ENCODE data around the gene RGS8.

The RGS8 gene

GRCh38 chr1:182703539-182703938 lies 19.2 kb upstream of the RGS8 start:
- Histone ChIP-seq H3K36me3 (ENCODE audit: control insufficient read depth in 1 of 2, insufficient read depth in 2 of 2, low read depth in 1 of 2, low read length in 2 of 2) (no peaks in the 10 kb centered on the region), H3K27me3 (ENCODE audit: control insufficient read depth in 1 of 2, insufficient read depth in 1 of 2, low read length in 2 of 2) (peaks cover 4 to 6% of the 10 kb centered on the region in 2 experiments), H3K4ac (ENCODE audit: low read depth in 1 of 2, low read length in 2 of 2) (no peak overlapping the region), H3K4me3 (ENCODE audit: insufficient read depth in 1 of 2, low read depth in 1 of 2, low read length in 2 of 2) (no peak overlapping the region), H4K8ac (ENCODE audit: low read length) (no peak overlapping the region), H3K23ac (ENCODE audit: low read length in 2 of 2) (no peak overlapping the region), H2BK12ac (ENCODE audit: low read length in 2 of 2) (no peak overlapping the region), H3K4me1 (ENCODE audit: control insufficient read depth, insufficient read depth, low read depth, low read length) (no peaks in the 10 kb centered on the region), H3K18ac (ENCODE audit: low read depth in 1 of 2, low read length in 2 of 2) (no peak overlapping the region), H3K9ac (ENCODE audit: low read length) (no peak overlapping the region), H2BK15ac (ENCODE audit: low read depth, poor library complexity, severe bottlenecking) (no peak overlapping the region), H3K27ac (ENCODE audit: low read length, poor library complexity, severe bottlenecking) (no peak overlapping the region), H2AK5ac (ENCODE audit: low read length, severe bottlenecking) (no peak overlapping the region), H4K91ac (ENCODE audit: low read length) (no peak overlapping the region), H3K14ac (ENCODE audit: low read length in 2 of 2) (no peak overlapping the region), H3K79me1 (replicated peaks; ENCODE audit: low read length, poor library complexity, severe bottlenecking) (no peaks in the 10 kb centered on the region), H2AFZ (ENCODE audit: low read depth, low read length) (no peak overlapping the region), H2BK5ac (ENCODE audit: low read depth, low read length, poor library complexity, severe bottlenecking) (no peak overlapping the region), H2BK120ac (ENCODE audit: low read depth, low read length) (no peak overlapping the region), H3K9me3 (ENCODE audit: control insufficient read depth, low read length) (no peaks in the 10 kb centered on the region), H3K4me2 (ENCODE audit: low read length, poor library complexity, severe bottlenecking) (no peak overlapping the region)
- no peak for DNase-seq
- no CpG with 5 or more reads among the region's 4 CpGs for WGBS

GRCh38 chr1:182702826-182703524 lies 18.6 kb upstream of the RGS8 start:
- no peak overlapping the region for H3K4ac ChIP-seq (ENCODE audit: low read depth in 1 of 2, low read length in 2 of 2)
- no peak for DNase-seq
- no peak overlapping the region for H3K18ac ChIP-seq (ENCODE audit: low read depth in 1 of 2, low read length in 2 of 2)
- H2BK120ac ChIP-seq (ENCODE audit: low read depth, low read length), result no peak overlapping the region
- H3K4me3 ChIP-seq (ENCODE audit: insufficient read depth in 1 of 2, low read depth in 1 of 2, low read length in 2 of 2), result no peak overlapping the region
- H4K91ac ChIP-seq (ENCODE audit: low read length), result no peak overlapping the region
- no peak overlapping the region for H2BK15ac ChIP-seq (ENCODE audit: low read depth, poor library complexity, severe bottlenecking)
- no peaks in the 10 kb centered on the region for H3K4me1 ChIP-seq (ENCODE audit: control insufficient read depth, insufficient read depth, low read depth, low read length)
- H2BK5ac ChIP-seq (ENCODE audit: low read depth, low read length, poor library complexity, severe bottlenecking), result no peak overlapping the region
- H2BK12ac ChIP-seq (ENCODE audit: low read length in 2 of 2), result no peak overlapping the region
- no peak overlapping the region for H3K4me2 ChIP-seq (ENCODE audit: low read length, poor library complexity, severe bottlenecking)
- no peak overlapping the region for H2AFZ ChIP-seq (ENCODE audit: low read depth, low read length)
- no peaks in the 10 kb centered on the region for H3K9me3 ChIP-seq (ENCODE audit: control insufficient read depth, low read length)
- 62% methylated on average over 1 of the region's 1 CpG for WGBS
- no peak overlapping the region for H2AK5ac ChIP-seq (ENCODE audit: low read length, severe bottlenecking)
- no peaks in the 10 kb centered on the region for H3K36me3 ChIP-seq (ENCODE audit: control insufficient read depth in 1 of 2, insufficient read depth in 2 of 2, low read depth in 1 of 2, low read length in 2 of 2)
- H4K8ac ChIP-seq (ENCODE audit: low read length), result no peak overlapping the region
- H3K14ac ChIP-seq (ENCODE audit: low read length in 2 of 2), result no peak overlapping the region
- no peak overlapping the region for H3K27ac ChIP-seq (ENCODE audit: low read length, poor library complexity, severe bottlenecking)
- H3K9ac ChIP-seq (ENCODE audit: low read length), result no peak overlapping the region
- peaks cover 0 to 6% of the 10 kb centered on the region in 2 experiments for H3K27me3 ChIP-seq (ENCODE audit: control insufficient read depth in 1 of 2, insufficient read depth in 1 of 2, low read length in 2 of 2)
- no peaks in the 10 kb centered on the region for H3K79me1 ChIP-seq (replicated peaks; ENCODE audit: low read length, poor library complexity, severe bottlenecking)
- H3K23ac ChIP-seq (ENCODE audit: low read length in 2 of 2), result no peak overlapping the region

- Histone ChIP-seq H3K9ac (ENCODE audit: low read length) (no peak overlapping the region), H3K23ac (ENCODE audit: low read length in 2 of 2) (no peak overlapping the region), H2AFZ (ENCODE audit: low read depth, low read length) (no peak overlapping the region), H2BK15ac (ENCODE audit: low read depth, poor library complexity, severe bottlenecking) (no peak overlapping the region), H2AK5ac (ENCODE audit: low read length, severe bottlenecking) (no peak overlapping the region), H2BK12ac (ENCODE audit: low read length in 2 of 2) (no peak overlapping the region), H3K27me3 (ENCODE audit: control insufficient read depth in 1 of 2, insufficient read depth in 1 of 2, low read length in 2 of 2) (peaks cover 0 to 10% of the 10 kb centered on the region in 2 experiments), H4K8ac (ENCODE audit: low read length) (no peak overlapping the region), H3K4me3 (ENCODE audit: insufficient read depth in 1 of 2, low read depth in 1 of 2, low read length in 2 of 2) (no peak overlapping the region), H3K27ac (ENCODE audit: low read length, poor library complexity, severe bottlenecking) (no peak overlapping the region), H4K91ac (ENCODE audit: low read length) (no peak overlapping the region), H3K4me2 (ENCODE audit: low read length, poor library complexity, severe bottlenecking) (no peak overlapping the region), H3K9me3 (ENCODE audit: control insufficient read depth, low read length) (no peaks in the 10 kb centered on the region), H3K14ac (ENCODE audit: low read length in 2 of 2) (no peak overlapping the region), H3K18ac (ENCODE audit: low read depth in 1 of 2, low read length in 2 of 2) (no peak overlapping the region), H3K4ac (ENCODE audit: low read depth in 1 of 2, low read length in 2 of 2) (no peak overlapping the region), H2BK120ac (ENCODE audit: low read depth, low read length) (no peak overlapping the region), H2BK5ac (ENCODE audit: low read depth, low read length, poor library complexity, severe bottlenecking) (no peak overlapping the region), H3K36me3 (ENCODE audit: control insufficient read depth in 1 of 2, insufficient read depth in 2 of 2, low read depth in 1 of 2, low read length in 2 of 2) (no peaks in the 10 kb centered on the region), H3K79me1 (replicated peaks; ENCODE audit: low read length, poor library complexity, severe bottlenecking) (no peaks in the 10 kb centered on the region), H3K4me1 (ENCODE audit: control insufficient read depth, insufficient read depth, low read depth, low read length) (no peaks in the 10 kb centered on the region)
- 88% methylated on average over 7 of the region's 9 CpGs for WGBS
- DNase-seq, result no peak
Measured at GRCh38 chr1:182700351-182700709, 15.9 kb upstream of the RGS8 start.

GRCh38 chr1:182699393-182700350 lies 15.3 kb upstream of the RGS8 start:
- Histone ChIP-seq H3K4me1 (ENCODE audit: control insufficient read depth, insufficient read depth, low read depth, low read length) (no peaks in the 10 kb centered on the region), H3K4me2 (ENCODE audit: low read length, poor library complexity, severe bottlenecking) (no peak overlapping the region), H2AK5ac (ENCODE audit: low read length, severe bottlenecking) (no peak overlapping the region), H4K91ac (ENCODE audit: low read length) (no peak overlapping the region), H3K79me1 (replicated peaks; ENCODE audit: low read length, poor library complexity, severe bottlenecking) (no peaks in the 10 kb centered on the region), H4K8ac (ENCODE audit: low read length) (no peak overlapping the region), H3K23ac (ENCODE audit: low read length in 2 of 2) (peak overlapping the region in 1 of 2 experiments; percentile 69), H3K4me3 (ENCODE audit: insufficient read depth in 1 of 2, low read depth in 1 of 2, low read length in 2 of 2) (peak overlapping the region in 1 of 2 experiments; percentile 25), H3K27ac (ENCODE audit: low read length, poor library complexity, severe bottlenecking) (no peak overlapping the region), H3K14ac (ENCODE audit: low read length in 2 of 2) (no peak overlapping the region), H3K9ac (ENCODE audit: low read length) (peak overlapping the region; percentile 49), H2BK5ac (ENCODE audit: low read depth, low read length, poor library complexity, severe bottlenecking) (no peak overlapping the region), H3K4ac (ENCODE audit: low read depth in 1 of 2, low read length in 2 of 2) (no peak overlapping the region), H2BK120ac (ENCODE audit: low read depth, low read length) (no peak overlapping the region), H2AFZ (ENCODE audit: low read depth, low read length) (no peak overlapping the region), H3K18ac (ENCODE audit: low read depth in 1 of 2, low read length in 2 of 2) (no peak overlapping the region), H3K36me3 (ENCODE audit: control insufficient read depth in 1 of 2, insufficient read depth in 2 of 2, low read depth in 1 of 2, low read length in 2 of 2) (no peaks in the 10 kb centered on the region), H2BK15ac (ENCODE audit: low read depth, poor library complexity, severe bottlenecking) (no peak overlapping the region), H3K9me3 (ENCODE audit: control insufficient read depth, low read length) (no peaks in the 10 kb centered on the region), H2BK12ac (ENCODE audit: low read length in 2 of 2) (no peak overlapping the region), H3K27me3 (ENCODE audit: control insufficient read depth in 1 of 2, insufficient read depth in 1 of 2, low read length in 2 of 2) (peaks cover 0 to 10% of the 10 kb centered on the region in 2 experiments)
- WGBS, result 24% methylated on average over 27 of the region's 27 CpGs
- DNase-seq, result no peak

Measured in mesenchymal stem cell (in vitro differentiated cells and primary cell).